HepG2 (cell line): ENCODE measurements around the gene UTP4. TPM values are rescaled to one million over a fixed set of nuclear protein-coding genes. Genes with fewer than 3 reads are reported as not detected.

Experiments used
- BCLAF1 ChIP-seq: fragments of 450-650 bp; IDR thresholded peaks from 2 replicates; pipeline ENCODE4 v1.6.1; 2017; ENCODE audit warnings: mild to moderate bottlenecking
- CERS6 ChIP-seq: sonication (generic); formaldehyde crosslinking; IDR thresholded peaks from 2 replicates; pipeline ENCODE4 v1.5.0; 2020; ENCODE audit warnings: missing genetic modification reagents
- CTCF ChIP-seq: sonication (generic); formaldehyde crosslinking; IDR thresholded peaks from 2 replicates; pipeline ENCODE4 v1.5.0; 2020; ENCODE audit warnings: mild to moderate bottlenecking, missing genetic modification reagents, moderate library complexity
- DPF2 ChIP-seq: sonication (generic); formaldehyde crosslinking; IDR thresholded peaks from 2 replicates; pipeline ENCODE4 v1.4.0; 2020; ENCODE audit warnings: mild to moderate bottlenecking, low read depth, missing genetic modification reagents, borderline replicate concordance
- MED8 ChIP-seq: sonication (generic); formaldehyde crosslinking; IDR thresholded peaks from 2 replicates; pipeline ENCODE4 v1.8.1; 2023; ENCODE audit warnings: mild to moderate bottlenecking, missing genetic modification reagents; ENCODE audit not compliant: insufficient replicate concordance
- NKX3-1 ChIP-seq: sonication (generic); formaldehyde crosslinking; IDR thresholded peaks from 2 replicates; pipeline ENCODE4 v1.5.0; 2020; ENCODE audit warnings: missing genetic modification reagents
- NR2F6 ChIP-seq, 2 experiments: IDR thresholded peaks; 2 replicates each; pipeline ENCODE4 v1.6.1; 2016; ENCODE audit warnings: antibody characterized with exemption in 1 of 2, mild to moderate bottlenecking in 1 of 2
- PBX3 ChIP-seq: sonication (generic); formaldehyde crosslinking; IDR thresholded peaks from 2 replicates; pipeline ENCODE4 v1.8.1; 2023; ENCODE audit warnings: missing genetic modification reagents, inconsistent platforms, borderline replicate concordance
- POLR2G ChIP-seq: fragments of 200-400 bp; formaldehyde crosslinking; IDR thresholded peaks from 2 replicates; pipeline ENCODE4 v1.6.1; 2018; ENCODE audit warnings: mild to moderate bottlenecking, low read depth, low read length, moderate library complexity
- TBX3 ChIP-seq: fragments of 450-650 bp; IDR thresholded peaks from 2 replicates; pipeline ENCODE4 v1.6.1; 2017; ENCODE audit warnings: antibody characterized with exemption, mild to moderate bottlenecking, inconsistent platforms, borderline replicate concordance
- THAP9 ChIP-seq: sonication (generic); formaldehyde crosslinking; IDR thresholded peaks from 2 replicates; pipeline ENCODE4; 2020; ENCODE audit warnings: missing genetic modification reagents, mild to moderate bottlenecking, borderline replicate concordance
- XBP1 ChIP-seq: sonication (generic); formaldehyde crosslinking; IDR thresholded peaks from 2 replicates; pipeline ENCODE4 v1.5.0; 2020; ENCODE audit warnings: missing genetic modification reagents
- ZBTB39 ChIP-seq: sonication (generic); formaldehyde crosslinking; IDR thresholded peaks from 2 replicates; pipeline ENCODE4 v1.5.0; 2020; ENCODE audit warnings: missing genetic modification reagents
- ZNF235 ChIP-seq: sonication (generic); formaldehyde crosslinking; IDR thresholded peaks from 2 replicates; pipeline ENCODE4 v1.8.1; 2023; ENCODE audit warnings: mild to moderate bottlenecking, missing genetic modification reagents, borderline replicate concordance
- ZNF761 ChIP-seq: sonication (generic); formaldehyde crosslinking; conservative IDR thresholded peaks from 2 replicates; pipeline ENCODE4 v1.4.0; 2020; ENCODE audit warnings: mild to moderate bottlenecking, missing genetic modification reagents
- polyA plus RNA-seq, 8 experiments: library from polyadenylated mRNA; depleted of rRNA in 3 of 8; stranded (reverse) in 7 of 8; unstranded in 1 of 8; fragments of >200 nt; fragmentation: Illumina TruSeq in 4 of 8; extraction: Trizol in 4 of 8; gene quantifications; 2 replicates each; pipeline versions ENCODE4 v1.2.1 to v1.2.3, GENCODE V29; 2011 to 2016; ENCODE audit warnings: low read depth in 4 of 8, missing spikeins in 1 of 8, mixed read lengths in 1 of 8; ENCODE audit not compliant: insufficient read depth in 1 of 8
- total RNA-seq, 5 experiments: library from RNA; depleted of rRNA; stranded (reverse); fragments of >200 nt; fragmentation: Illumina TruSeq; extraction: Trizol; gene quantifications; 2 replicates each; pipeline ENCODE4 v1.2.3, GENCODE V29; 2016; ENCODE audit warnings: low read depth in 1 of 5

UTP4 gene
- total and polyA plus RNA-seq, 2 of the 13 experiments (the other 11 are each of a cell fraction or from before 2014, with no cell fraction given) = 30.0 to 85.8 TPM

GRCh38 chr16:69132424-69133252 lies at the start of gene UTP4, which contains the start of gene CHTF8 (continued):
- TF ChIP-seq ZBTB39 (CRISPR knock-in tag) (no peak), NR2F6 (IDR thresholded peaks at IDR 0.05) (no peak), NR2F6 (CRISPR knock-in tag; IDR thresholded peaks at IDR 0.05) (peak; percentile 6; the same call in 1 of the 2 replicates), DPF2 (CRISPR knock-in tag) (peak; percentile 42; the same call in 1 of the 2 replicates), ZNF235 (CRISPR knock-in tag) (peak; percentile 96), POLR2G (peak; percentile 97), TBX3 (no peak), CERS6 (CRISPR knock-in tag) (no peak), PBX3 (CRISPR knock-in tag) (no peak), THAP9 (CRISPR knock-in tag) (peak; percentile 35; the same call in 1 of the 2 replicates), ZNF761 (CRISPR knock-in tag) (peak; percentile 90; the same call in 1 of the 2 replicates), CTCF (CRISPR knock-in tag) (no peak; the same call in 1 of the 2 replicates), MED8 (peak; percentile 72), XBP1 (no peak), BCLAF1 (no peak), NKX3-1 (peak; percentile 62; the same call in 1 of the 2 replicates)
